Right ventricle myocardium superior (tissue), 1 donor: ENCODE data around the gene OR2T1. TPM values are rescaled to one million over a fixed set of nuclear protein-coding genes. Genes with fewer than 3 reads are reported as not detected.
"Not testable (repeated sequence)": the region's sequence is repeated elsewhere in the genome, so short reads cannot be mapped to it uniquely, and the experiment has no call there.

ENCODE experiments used
- ATAC-seq: fragments of 200-7000 bp; cut with Tn5 transposase; one replicate; pipeline ENCODE4 v1.9.1; 2020; ENCODE audit warnings: mild to moderate bottlenecking; ENCODE audit not compliant: poor library complexity
- DNase-seq: peaks from one replicate; pipeline ENCODE4 v3.0.0-alpha.2; 2020
- intact Hi-C: fragments of 100-400 bp; cut with DNase I; formaldehyde crosslinking; loops from one replicate; pipeline ENCODE4 v1.11.2; 2022
- long read RNA-seq: library from polyadenylated mRNA; unstranded; transcript quantifications from one replicate; pipeline ENCODE4 v2.0.0, GENCODE V29; 2021
- total RNA-seq: library from RNA; stranded (reverse); fragmentation: NEBNext Ultra II Directional; extraction: Animal tissue kit (Norgen Biotek cat#: 25700); gene quantifications from one replicate; pipeline ENCODE4 v1.2.1, GENCODE V29; 2021
- donor health status: DM: no; HTN: yes; CAD: no; lungs with severe emphysema.

Gene OR2T1
- not detected for total RNA-seq
- long read RNA-seq, result 0 reads

- ATAC-seq (no peak), DNase-seq (no peak)
- intact Hi-C loops, result no loop called here
Measured at GRCh38 chr1:248402748-248403147, at the start of gene OR2T1. Gene OR2T1, plus strand, starts transcription at chr1:248403048. Its CDS starts 3,100 bp downstream, at chr1:248406148.

GRCh38 chr1:248359415-248359814 is 43.4 kb upstream of the OR2T1 start:
- intact Hi-C loops, result no loop called here
- ATAC-seq (no peak), DNase-seq (no peak)

GRCh38 chr1:248361121-248361715 is 41.6 kb upstream of the OR2T1 start, which contains the start of gene OR2T4:
Gene OR2T4, plus strand, starts transcription at chr1:248361665. Its CDS starts 0 bp downstream, at chr1:248361665.
- no peak for DNase-seq
- ATAC-seq, result no peak
- intact Hi-C loops, result no loop called here

GRCh38 chr1:248366609-248367008 is 36.2 kb upstream of the OR2T1 start:
- intact Hi-C loops, result no loop called here
- DNase-seq (no peak), ATAC-seq (no peak)

- no peak for ATAC-seq
- intact Hi-C loops, result no loop called here
- DNase-seq, result no peak
Measured at GRCh38 chr1:248372394-248372793, 30.5 kb upstream of the OR2T1 start.

- intact Hi-C loops, result no loop called here
- DNase-seq (no peak), ATAC-seq (no peak)
Measured at GRCh38 chr1:248373761-248374160, 29.1 kb upstream of the OR2T1 start.

- intact Hi-C loops, result no loop called here
- ATAC-seq (no peak), DNase-seq (no peak)
Measured at GRCh38 chr1:248375446-248375845, 27.4 kb upstream of the OR2T1 start, which contains the start of gene OR2T6. Gene OR2T6, plus strand, starts transcription at chr1:248375746. Its CDS starts 11,863 bp downstream, at chr1:248387609.

- intact Hi-C loops, result no loop called here
- no peak for ATAC-seq
- DNase-seq, result no peak
Measured at GRCh38 chr1:248376916-248377315, 25.9 kb upstream of the OR2T1 start.

GRCh38 chr1:248380854-248381253 is 22.0 kb upstream of the OR2T1 start:
- intact Hi-C loops, result no loop called here
- ATAC-seq (no peak), DNase-seq (no peak)

- intact Hi-C loops, result no loop called here
- ATAC-seq (no peak), DNase-seq (no peak)
Measured at GRCh38 chr1:248388426-248388825, 14.4 kb upstream of the OR2T1 start.

GRCh38 chr1:248393050-248393449 is 9.8 kb upstream of the OR2T1 start:
- ATAC-seq (no peak), DNase-seq (no peak)
- intact Hi-C loops, result no loop called here

- intact Hi-C loops, result no loop called here
- DNase-seq (no peak), ATAC-seq (no peak)
Measured at GRCh38 chr1:248404024-248404423, 1.2 kb downstream of the OR2T1 start.

GRCh38 chr1:248406721-248407692 is 4.2 kb downstream of the OR2T1 start:
- ATAC-seq (no peak), DNase-seq (no peak)
- intact Hi-C loops, result no loop called here

- no peak for DNase-seq
- no peak for ATAC-seq
- intact Hi-C loops, result no loop called here
Measured at GRCh38 chr1:248416226-248416625, 13.4 kb downstream of the OR2T1 start.

GRCh38 chr1:248417854-248418253 is 15.0 kb downstream of the OR2T1 start:
- intact Hi-C loops, result no loop called here
- ATAC-seq, result no peak
- no peak for DNase-seq

- intact Hi-C loops, result no loop called here
- ATAC-seq (no peak), DNase-seq (no peak)
Measured at GRCh38 chr1:248421384-248421783, 18.5 kb downstream of the OR2T1 start.

- intact Hi-C loops, DNase-seq, ATAC-seq: not testable (repeated sequence)
Measured at GRCh38 chr1:248427526-248428191, 24.8 kb downstream of the OR2T1 start.

GRCh38 chr1:248428192-248428533 is 25.3 kb downstream of the OR2T1 start:
- intact Hi-C loops, DNase-seq, ATAC-seq: not testable (repeated sequence)

- intact Hi-C loops, DNase-seq, ATAC-seq: not testable (repeated sequence)
Measured at GRCh38 chr1:248431683-248432082, 28.8 kb downstream of the OR2T1 start.
